ENCODE data around the gene CTNNAL1. TPM values are rescaled to one million over a fixed set of nuclear protein-coding genes. Genes with fewer than 3 reads are reported as not detected.
"Not testable (repeated sequence)": the region's sequence is repeated elsewhere in the genome, so short reads cannot be mapped to it uniquely, and the experiment has no call there.

The CTNNAL1 gene
- total RNA-seq, 1 donor from 2014 or later: 68.9 TPM

DNA sequence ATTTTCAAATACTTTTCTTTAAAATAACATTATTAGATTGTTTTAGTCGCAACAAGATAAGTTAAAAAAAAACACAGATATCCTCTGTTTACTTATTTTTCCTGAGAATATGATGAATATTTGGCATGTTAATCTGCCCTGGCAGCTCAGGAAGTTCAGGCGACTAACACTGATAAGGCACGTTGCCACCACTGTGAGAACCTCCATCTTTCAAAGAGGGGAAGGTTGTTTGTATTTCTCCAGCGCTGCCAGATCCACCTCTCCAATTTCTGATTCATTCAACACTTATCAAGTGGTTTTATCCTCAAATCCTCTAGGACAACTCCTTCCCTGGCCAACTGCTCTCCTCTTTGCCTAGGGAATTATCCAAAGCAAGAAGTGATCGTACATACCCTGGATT lies 21.8 kb downstream of the CTNNAL1 start:
- no peak for DNase-seq (ENCODE audit: low spot score)

DNA sequence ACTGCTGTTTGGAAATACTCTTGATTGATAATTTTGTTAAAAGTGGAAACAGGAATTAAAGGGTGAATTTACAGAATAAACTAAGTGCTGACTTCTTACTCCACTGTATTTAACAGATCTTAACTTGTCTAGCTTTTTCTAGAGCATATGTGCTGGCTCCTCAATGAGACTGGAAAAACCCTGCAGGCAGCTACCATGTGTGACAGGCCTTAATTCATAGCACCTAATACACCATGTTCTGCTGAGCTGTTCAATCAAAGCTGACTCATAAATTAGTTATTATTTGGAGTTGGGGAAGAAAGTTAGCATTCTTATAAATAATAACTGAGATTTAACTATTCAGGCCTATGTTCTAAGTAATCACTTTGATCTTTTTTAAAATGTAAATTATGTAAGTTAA lies 29.4 kb downstream of the CTNNAL1 start:
- no peak for DNase-seq (ENCODE audit: low spot score)

DNA sequence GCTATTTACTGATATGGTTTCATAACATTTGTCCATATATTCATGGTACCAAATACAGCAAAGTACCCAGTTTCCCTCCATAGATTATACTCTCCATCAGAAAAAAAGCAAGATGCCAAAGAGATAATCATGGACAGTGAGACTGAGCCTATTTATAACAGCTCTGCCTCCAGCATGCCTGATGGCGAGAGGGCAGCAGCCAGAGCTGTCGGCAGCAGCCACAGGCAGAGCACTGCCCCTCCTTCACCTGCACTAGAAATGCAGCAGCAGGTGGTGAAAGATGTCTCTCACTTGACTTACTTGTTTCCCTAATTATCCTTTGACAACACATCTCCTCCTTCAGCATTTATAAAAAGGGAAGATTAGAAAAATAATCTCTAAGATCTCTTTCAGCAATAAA lies 32.4 kb downstream of the CTNNAL1 start:
- DNase-seq (ENCODE audit: low spot score): no peak

DNA sequence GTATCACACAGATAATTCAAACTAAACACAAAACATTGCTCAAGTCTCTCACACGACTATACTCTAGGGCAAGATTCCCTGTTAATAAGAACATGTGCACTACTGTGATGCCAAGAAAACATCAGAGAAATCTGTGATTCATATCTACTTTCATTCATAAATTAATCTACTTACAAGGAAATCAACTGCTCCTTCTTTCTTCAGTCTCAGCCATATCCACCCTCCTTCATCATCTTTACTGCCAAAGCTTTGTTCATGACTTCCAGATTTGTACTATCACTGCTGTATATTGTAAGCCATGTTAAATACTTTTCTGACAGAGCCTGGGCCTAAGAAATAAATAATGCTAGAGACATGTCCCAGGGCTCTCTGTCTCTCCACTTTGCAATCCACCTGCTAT lies 35.1 kb downstream of the CTNNAL1 start:
- no peak for DNase-seq (ENCODE audit: low spot score)

DNA sequence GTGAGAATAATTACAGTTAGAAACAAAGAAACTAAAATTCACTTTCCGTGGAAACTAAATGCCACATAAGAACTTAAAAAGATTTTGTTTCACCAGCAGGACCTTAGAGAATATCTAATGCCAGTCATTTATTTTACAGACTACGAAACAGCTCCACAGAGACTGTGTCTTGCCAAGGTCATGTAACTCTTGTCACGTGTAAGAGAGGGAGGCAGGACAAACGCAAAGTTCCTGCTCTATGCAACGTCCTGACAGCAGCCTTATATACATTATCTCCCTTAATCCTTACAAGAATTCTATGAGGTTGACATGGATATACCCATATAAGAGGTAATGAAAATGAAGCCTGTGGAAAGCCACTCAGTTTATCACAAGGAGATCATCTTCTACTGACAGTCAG lies 39.4 kb downstream of the CTNNAL1 start:
- DNase-seq (ENCODE audit: low spot score): peak; percentile 74

DNA sequence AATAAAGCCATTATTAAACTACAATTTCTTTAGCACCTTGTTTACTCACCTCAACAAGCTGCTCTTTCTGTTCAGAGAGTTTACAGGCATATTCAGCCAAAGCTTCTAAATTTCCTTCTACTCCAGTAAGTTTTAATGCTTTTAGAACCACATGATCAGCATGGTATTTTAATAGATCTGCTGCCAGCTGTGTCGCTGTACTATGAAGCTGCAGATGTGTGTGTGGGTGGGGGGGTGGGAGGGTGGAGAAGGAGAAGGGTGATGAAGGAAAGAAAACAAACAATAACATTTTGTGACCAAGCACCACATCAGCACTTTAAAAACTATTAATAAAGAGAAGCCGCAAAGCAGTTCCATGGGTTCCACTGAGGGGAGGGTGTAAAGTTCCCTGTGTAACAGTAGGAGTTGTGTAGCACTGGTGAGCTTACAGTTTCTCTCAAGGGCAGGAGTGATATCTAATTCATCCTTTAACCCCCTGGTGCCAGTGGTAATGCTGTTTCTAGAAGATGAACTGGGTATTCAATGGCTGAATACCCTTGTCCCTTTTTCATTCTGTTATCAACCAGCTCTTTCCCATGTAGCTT lies 40.6 kb downstream of the CTNNAL1 start:
- peak; percentile 74 for DNase-seq (ENCODE audit: low spot score)

DNA sequence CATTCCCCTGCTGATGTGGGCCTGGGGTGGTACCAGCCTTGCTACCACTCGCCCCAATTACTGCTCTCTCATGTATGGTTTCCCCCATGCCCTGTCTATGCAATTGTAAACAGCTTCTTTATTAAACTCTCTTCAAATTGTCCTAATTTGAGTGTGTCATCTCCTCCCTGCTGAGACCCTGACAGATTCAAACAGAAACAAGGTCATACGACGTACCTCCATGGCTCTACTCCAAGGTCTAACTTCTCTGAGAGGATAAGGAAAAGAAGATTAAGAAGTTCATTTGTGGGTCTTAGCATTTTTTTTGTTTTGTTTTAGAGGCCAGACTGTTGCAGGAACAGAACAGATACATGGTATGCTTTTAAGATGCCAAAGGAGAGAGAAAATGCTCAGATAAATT lies 41.1 kb downstream of the CTNNAL1 start:
- peak; percentile 7 for DNase-seq (ENCODE audit: low spot score)

DNA sequence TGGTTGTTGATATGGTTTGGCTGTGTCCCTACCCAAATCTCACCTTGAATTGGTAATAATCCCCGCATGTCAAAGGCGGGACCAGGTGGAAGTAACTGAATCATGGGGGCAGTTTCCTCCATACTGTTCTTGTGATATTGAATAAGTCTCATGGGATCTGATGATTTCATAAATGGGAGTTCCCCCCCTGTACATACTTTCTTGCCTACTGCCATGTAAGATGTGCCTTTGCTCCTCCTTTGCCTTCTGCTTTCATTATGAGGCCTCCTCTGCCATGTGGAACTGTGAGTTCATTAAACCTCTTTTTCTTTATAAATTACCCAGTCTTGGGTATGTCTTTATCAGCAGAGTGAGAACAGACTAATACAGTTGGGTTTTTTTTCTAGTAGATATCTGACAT lies 41.9 kb downstream of the CTNNAL1 start:
- DNase-seq (ENCODE audit: low spot score): not testable (repeated sequence)

DNA sequence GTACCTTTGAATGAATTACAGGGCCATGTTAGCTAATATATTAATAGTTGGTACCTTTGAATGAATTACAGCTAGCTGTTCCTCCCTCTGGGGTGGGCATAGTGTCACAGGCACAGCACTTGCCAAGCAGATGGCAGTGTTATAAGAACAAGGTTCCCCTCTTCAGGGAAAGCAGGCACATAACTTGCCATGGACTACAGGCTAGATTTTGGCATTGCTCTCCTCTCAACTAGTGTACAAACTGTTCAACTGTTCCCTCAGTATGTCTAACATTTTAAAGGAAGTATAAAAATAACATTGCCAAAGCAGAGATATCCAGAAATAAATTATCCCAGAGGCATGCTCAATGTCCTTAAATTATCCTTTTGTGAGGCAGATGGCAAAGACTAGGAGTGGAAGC lies 45.4 kb downstream of the CTNNAL1 start:
- DNase-seq (ENCODE audit: low spot score): no peak

DNA sequence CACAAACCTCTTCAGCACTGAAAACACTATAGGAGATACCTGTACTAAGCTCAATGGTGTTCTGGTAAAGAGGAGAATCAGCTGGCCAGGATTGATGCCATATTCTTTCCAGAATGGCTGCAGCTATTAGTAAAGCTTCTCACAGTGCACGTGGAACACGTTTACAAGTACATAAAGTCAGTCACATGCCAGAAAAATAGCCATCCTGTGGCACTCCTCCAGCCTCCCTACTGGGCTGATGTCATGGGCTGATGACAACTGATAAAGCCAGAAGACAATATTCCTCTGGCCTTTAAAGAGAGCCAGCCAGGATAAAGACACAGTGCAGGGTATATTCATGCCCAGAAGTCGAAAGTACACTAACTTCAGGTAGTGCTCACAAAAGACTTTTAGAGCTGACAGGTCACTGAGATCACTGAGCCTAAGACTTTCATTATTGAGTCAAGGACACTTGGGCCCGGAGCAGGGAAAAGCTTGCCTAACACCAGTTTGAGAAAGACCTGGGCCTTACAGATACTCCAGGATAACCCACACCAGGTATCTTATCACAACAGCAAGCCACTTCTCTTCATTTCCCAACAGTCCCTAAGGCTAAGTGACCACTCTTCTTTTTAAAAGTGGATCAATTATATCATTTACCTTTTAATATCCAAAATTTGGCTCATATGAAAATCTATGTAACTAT lies 49.7 kb downstream of the CTNNAL1 start:
- no peak for DNase-seq (ENCODE audit: low spot score)

DNA sequence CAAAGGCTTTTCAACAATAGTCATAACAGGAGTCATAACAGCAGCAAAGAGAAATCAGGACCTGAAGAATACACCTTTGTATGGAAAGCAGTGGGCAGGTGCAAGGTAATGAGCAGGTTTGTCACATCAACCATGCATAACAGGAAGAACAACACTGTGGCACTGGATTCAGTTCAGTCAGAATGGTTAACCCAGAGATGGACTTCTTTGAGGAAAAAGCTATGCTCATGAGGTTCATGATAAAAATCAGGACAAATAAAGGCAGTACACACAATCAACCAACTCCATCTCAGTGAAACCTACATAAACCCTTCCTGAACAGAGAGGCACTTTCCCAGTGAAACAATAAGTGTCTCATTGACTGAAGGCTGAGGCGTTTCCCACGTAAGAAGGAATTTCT lies 52.1 kb downstream of the CTNNAL1 start:
- no peak for DNase-seq (ENCODE audit: low spot score)

DNA sequence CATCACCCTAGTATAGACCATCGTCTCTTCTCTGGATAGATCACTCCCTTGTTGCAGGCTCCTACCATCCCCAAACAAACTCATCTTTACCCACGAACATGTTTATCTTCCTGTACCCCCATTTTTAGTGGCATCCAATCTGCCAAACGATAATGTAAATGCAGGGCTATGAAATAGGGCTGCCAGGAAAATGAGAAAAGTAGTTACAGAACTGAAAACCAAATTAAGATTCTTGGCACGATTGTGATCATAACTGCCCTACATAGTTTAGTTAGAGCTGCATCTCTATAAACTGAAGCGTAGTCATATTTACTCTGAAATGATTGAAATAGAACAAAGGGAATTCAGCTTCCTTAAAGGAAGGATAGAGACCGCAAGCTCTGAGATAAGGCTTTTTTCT lies 53.0 kb downstream of the CTNNAL1 start:
- DNase-seq (ENCODE audit: low spot score): no peak

DNA sequence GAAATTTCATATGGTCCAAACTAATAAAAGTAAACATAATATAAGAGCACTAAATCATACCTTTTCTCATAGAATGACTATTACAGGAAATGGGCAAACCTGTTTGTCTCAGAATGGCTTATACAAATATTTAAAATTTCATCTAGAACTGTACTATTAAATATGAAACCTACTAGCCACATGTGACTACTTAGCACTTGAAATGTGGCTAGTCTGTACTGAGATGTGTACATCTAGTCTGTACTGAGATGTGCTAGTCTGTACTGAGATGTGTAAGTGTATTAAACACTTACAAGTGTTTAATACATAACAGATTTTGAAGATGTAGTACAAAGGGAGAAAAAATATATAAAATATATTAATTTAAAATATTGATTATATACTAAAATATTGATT lies 56.7 kb downstream of the CTNNAL1 start:
- no peak for DNase-seq (ENCODE audit: low spot score)

DNA sequence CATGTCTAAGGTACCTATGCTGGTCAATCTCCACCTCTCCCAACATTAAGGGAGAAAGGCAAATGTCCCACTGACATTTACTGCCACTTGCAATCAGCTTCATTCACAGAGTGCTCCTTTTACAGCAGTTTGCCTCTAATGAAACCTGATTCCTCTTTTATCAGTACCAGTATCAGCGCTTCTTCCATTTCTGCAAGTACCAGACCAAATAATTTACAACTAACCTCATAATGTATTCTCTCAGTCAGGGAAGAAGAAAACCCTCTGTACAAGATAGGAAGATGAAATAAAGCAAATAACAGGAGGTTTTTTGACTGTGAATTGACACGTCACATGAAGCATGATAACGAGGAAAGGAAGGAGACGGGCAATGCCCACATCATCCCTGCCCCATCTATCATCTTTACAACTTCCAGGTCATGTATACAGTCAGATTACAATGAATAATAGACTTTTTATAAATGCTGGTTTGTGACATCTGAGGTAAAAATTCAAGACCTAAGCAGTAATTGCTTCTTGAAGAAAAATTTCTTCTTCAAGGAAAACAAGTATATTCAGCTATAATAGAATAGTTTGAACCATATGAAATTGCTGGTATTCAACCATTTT lies 57.2 kb downstream of the CTNNAL1 start:
- DNase-seq (ENCODE audit: low spot score): peak; percentile 14

DNA sequence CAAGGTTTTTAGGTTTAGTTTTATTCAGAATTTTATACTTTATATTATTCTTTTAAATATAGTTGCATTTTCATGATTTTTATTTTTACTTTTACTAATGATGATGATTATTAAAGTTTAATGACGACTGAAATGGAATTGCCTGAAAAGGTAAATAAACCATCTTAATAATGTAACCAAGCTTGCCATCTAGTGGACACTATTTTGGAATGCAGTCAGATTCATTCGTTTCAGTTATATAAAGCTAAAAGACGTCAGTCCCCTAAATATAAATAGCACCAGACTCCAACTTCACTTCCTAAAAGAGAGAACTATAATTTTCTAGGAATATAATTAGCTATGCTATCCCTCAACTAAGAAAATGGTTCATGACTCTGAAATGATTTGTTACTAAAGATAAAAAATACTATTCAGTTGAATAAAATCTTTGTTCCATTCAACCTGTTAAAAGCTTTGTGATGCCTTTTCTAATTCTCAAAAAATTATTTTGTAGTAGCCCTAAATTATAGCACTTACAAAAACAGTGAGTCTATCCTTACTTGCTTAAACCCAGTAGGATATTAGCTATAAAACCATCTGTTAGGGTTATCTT lies 59.2 kb downstream of the CTNNAL1 start:
- peak; percentile 78 for DNase-seq (ENCODE audit: low spot score)

DNA sequence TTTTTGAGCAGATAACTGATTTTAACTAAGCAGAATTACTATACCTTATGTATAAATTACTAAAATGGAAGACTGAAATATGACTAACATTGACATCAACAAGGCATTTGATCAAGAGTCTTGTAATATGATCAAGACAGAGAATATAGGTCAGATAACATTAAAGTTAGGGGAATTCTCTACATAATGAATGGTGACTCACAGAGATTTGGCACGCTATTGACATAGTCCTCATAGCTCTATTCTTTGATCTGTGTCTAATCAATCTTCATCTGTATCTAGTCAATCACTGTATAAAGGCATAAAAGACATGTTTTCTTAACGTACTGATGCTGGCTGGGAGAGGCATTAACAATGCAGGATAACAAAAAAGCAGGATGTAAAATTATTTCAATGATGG lies 61.7 kb downstream of the CTNNAL1 start:
- DNase-seq (ENCODE audit: low spot score): no peak

DNA sequence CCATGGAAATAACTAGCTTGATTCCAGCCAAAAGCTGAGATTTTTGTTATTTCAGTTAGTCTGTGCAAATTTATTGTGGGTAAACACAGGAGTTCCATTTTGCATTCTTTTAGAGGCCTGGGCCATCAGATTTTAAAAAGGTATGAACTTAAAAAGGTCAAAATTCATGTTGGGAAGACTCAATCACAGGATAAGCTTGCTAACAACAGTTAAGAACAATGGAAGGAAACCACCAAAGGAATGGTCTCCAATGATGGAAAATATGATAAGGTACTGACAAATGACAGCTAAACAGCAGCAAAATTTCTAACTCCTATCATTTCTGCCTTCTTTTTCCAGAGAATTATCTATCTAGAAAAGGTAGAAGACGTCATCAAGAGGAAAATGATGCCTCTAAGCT lies 63.1 kb downstream of the CTNNAL1 start:
- DNase-seq (ENCODE audit: low spot score): no peak

DNA sequence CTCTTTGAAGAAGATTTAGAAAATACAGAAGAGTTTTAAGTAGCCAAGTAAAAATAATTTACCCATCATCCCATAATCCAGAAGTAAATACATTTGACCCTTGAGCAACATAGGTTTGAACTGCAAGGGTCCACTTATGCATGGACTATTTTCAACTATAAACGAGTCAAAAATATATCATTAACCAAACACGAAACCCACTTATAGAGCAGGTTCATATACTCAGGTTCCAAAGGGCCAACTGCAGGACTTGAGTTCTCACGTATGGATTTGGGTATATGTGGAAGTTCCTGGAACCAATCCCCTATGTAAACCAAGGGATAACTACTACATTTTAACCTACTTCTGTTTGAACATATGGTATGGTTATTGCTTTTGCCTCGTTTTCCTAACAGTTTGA lies 73.3 kb downstream of the CTNNAL1 start:
- no peak for DNase-seq (ENCODE audit: low spot score)

DNA sequence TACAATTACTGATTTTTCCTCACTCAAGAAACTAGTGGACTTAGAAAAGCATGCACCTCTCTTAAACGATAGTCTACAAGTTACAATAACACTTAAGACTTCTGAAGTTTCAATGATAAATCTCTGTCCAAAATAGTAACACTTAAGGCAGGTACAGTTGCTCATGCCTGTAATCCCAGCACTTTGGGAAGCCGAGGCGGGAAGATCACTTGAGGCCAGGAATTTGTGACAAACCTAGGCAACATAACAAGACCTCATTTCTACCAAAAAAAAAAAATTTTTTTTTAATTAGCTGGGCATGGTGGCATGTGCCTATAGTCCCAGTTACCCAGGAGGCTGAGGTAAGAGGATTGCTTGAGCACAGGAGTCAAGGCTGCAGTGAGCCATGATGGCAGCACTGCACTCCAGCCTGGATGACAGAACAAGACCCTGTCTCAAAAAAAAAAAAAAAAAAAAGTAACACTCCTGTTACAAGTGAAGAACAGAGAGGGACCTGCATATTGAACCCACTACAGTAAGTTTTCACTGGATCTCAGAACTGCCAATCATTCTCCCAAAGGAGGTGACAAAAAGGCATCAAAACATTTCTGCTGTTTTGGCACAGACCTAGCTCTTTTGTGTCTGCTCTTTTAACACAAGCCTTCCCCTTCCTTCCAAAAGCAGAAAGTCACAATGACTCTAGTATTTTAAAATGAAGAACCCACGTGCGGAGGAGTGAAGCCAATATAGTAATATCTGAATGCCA lies 75.6 kb downstream of the CTNNAL1 start:
- no peak for DNase-seq (ENCODE audit: low spot score)

DNA sequence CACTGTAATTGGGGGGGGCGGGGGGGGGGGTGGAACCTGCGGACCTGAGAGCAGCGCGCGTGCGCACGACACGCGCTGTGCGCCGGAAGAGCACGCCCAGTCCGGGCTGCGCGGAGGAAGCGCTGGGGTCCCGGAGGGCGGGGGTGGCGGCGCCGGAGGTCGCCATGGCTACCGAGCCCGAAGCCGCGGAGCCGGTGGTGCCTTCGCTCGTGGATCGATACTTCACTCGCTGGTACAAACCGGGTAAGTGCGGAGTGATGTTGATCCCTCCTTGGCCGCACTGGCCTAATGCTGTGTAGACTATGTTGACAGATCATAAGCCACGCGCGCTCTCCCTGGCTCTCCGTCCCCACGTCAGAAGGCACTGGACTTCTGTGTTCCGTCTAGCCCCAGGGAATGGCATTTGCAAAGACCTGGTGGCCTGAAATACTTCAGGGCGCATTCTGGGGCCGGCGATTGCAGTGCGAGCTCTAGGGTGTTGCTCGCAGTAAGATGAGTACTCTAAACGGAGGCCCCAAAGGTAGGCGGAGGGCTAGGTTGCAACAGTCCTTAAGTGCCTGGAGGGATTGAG lies 78.9 kb downstream of the CTNNAL1 start, which contains the start of gene ABITRAM:
Gene ABITRAM (plus strand): TSS at position 78 of the 571 bp plus-strand sequence. CDS start 87 bp downstream, at position 165.
- DNase-seq (ENCODE audit: low spot score): peak; percentile 92

DNA sequence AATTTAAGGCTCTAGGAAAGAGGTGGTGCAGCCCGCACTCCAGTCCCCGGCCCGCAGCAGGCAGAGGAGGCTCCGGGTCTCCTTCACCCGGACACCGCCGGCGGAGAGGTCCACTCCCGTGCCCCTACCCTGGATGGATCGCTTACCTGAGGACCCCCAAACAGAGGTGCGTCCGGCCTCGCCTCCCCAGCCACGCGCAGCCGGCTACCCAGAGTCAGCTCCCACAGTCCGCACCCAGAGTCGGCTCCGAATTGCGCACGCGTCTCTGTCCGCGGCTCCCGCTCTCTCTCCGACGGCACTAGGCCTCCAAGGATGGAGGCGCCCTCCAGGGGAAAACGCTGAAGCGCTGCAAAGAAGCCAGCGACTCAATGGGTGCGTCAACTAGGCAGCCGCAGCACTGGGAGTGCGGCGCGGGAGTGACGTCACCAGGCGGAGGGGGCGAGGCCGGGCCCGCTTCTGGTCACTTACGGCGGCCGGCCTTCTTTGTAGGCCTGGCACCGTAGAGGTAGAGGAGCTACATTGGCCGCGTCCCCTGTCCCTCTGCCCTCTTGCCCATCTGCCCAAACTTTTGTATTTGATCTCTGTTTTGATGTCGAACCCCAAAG lies 79.5 kb downstream of the CTNNAL1 start, which contains the start of gene ELP1:
Gene ELP1 (minus strand): TSS at position 407 of the 605 bp plus-strand sequence. CDS start 2,978 bp downstream, outside the sequence.
- peak; percentile 97 for DNase-seq (ENCODE audit: low spot score)
